Measurements from ENCODE around the gene MFNG.
"Not testable (repeated sequence)": the region's sequence is repeated elsewhere in the genome, so short reads cannot be mapped to it uniquely, and the experiment has no call there.

The MFNG gene

GRCh38 chr22:37469416-37470086, 16.6 kb downstream of the MFNG start:
- no peak for TF ChIP-seq CTCF (conservative IDR thresholded peaks at IDR 0.05; ENCODE audit: low read length)
- TF ChIP-seq EZH2phosphoT487 (IDR thresholded peaks at IDR 0.05; ENCODE audit: borderline replicate concordance), result no peak
- Histone ChIP-seq H3K36me3 (ENCODE audit: insufficient read depth, low read length) (peaks cover 12% of the 10 kb centered on the region; the same call in 1 of the 2 replicates), H3F3A (ENCODE audit: low read depth) (no peaks in the 10 kb centered on the region), H3K9ac (ENCODE audit: low read depth, low read length, poor library complexity, severe bottlenecking) (no peak overlapping the region), H3K79me2 (ENCODE audit: insufficient read depth, low read length) (no peaks in the 10 kb centered on the region), H3K9me2 (replicated peaks; ENCODE audit: low read depth, low read length) (no peaks in the 10 kb centered on the region), H3K4me1 (ENCODE audit: insufficient read depth, low read length, poor library complexity, severe bottlenecking) (no peaks in the 10 kb centered on the region), H3K4me2 (ENCODE audit: low read depth, low read length, poor library complexity, severe bottlenecking) (no peak overlapping the region), H3K4me3 (ENCODE audit: low read length, poor library complexity, severe bottlenecking) (no peak overlapping the region), H2AFZ (ENCODE audit: low read length) (no peak overlapping the region), H4K20me1 (ENCODE audit: insufficient read depth, low read length, poor library complexity, severe bottlenecking) (no peaks in the 10 kb centered on the region), H3K9me3 (ENCODE audit: insufficient read depth, low read depth, low read length) (no peaks in the 10 kb centered on the region), H3K27me3 (ENCODE audit: insufficient read depth, low read length, poor library complexity, severe bottlenecking) (no peaks in the 10 kb centered on the region)

GRCh38 chr22:37468201-37468695, 17.9 kb downstream of the MFNG start:
- H3F3A ChIP-seq (ENCODE audit: low read depth); H3K4me2 ChIP-seq (ENCODE audit: low read depth, low read length, poor library complexity, severe bottlenecking); H3K36me3 ChIP-seq (ENCODE audit: insufficient read depth, low read length); H3K9me3 ChIP-seq (ENCODE audit: insufficient read depth, low read depth, low read length); H3K79me2 ChIP-seq (ENCODE audit: insufficient read depth, low read length); H3K27me3 ChIP-seq (ENCODE audit: insufficient read depth, low read length, poor library complexity, severe bottlenecking); H4K20me1 ChIP-seq (ENCODE audit: insufficient read depth, low read length, poor library complexity, severe bottlenecking); H3K4me3 ChIP-seq (ENCODE audit: low read length, poor library complexity, severe bottlenecking); H3K4me1 ChIP-seq (ENCODE audit: insufficient read depth, low read length, poor library complexity, severe bottlenecking); H3K9me2 ChIP-seq (replicated peaks; ENCODE audit: low read depth, low read length); H3K9ac ChIP-seq (ENCODE audit: low read depth, low read length, poor library complexity, severe bottlenecking); H2AFZ ChIP-seq (ENCODE audit: low read length): not testable (repeated sequence)

DNA sequence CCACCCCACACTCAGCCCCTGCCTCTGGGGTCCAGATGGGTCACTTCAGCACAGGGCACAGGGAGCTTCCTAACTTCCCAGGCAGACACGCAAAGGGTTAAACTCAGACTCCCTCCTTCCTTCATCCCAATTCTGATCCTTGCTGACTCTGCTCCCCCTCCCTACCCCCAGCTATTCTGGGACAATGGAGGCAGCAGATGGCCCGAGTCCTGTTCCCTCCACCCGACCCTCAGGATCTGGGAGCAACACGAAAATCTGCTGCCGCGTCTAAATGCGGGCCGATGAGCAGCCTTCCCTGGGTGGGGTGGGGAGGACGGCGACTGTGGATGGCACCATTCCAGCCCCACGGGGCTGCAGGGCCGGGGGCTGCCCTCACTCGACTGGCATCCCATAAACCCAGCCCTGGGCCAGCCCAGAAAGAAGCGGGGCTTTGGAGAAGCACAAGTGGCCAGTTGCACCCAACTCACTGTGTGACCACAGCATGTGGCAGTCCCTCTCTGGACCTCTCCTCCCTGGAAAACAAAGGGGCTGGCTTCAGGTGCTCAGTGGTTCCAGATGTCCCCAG, 18.7 kb downstream of the MFNG start:
- Histone ChIP-seq H3K36me3 (ENCODE audit: insufficient read depth, low read length) (peaks cover 9% of the 10 kb centered on the region; the same call in 1 of the 2 replicates), H3K4me3 (ENCODE audit: low read length, poor library complexity, severe bottlenecking) (no peak overlapping the region), H3K4me2 (ENCODE audit: low read depth, low read length, poor library complexity, severe bottlenecking) (no peak overlapping the region), H2AFZ (ENCODE audit: low read length) (no peak overlapping the region), H3F3A (ENCODE audit: low read depth) (no peaks in the 10 kb centered on the region), H3K4me1 (ENCODE audit: insufficient read depth, low read length, poor library complexity, severe bottlenecking) (no peaks in the 10 kb centered on the region), H3K9ac (ENCODE audit: low read depth, low read length, poor library complexity, severe bottlenecking) (no peak overlapping the region), H3K27me3 (ENCODE audit: insufficient read depth, low read length, poor library complexity, severe bottlenecking) (no peaks in the 10 kb centered on the region), H3K9me2 (replicated peaks; ENCODE audit: low read depth, low read length) (no peaks in the 10 kb centered on the region), H3K9me3 (ENCODE audit: insufficient read depth, low read depth, low read length) (no peaks in the 10 kb centered on the region), H4K20me1 (ENCODE audit: insufficient read depth, low read length, poor library complexity, severe bottlenecking) (no peaks in the 10 kb centered on the region), H3K79me2 (ENCODE audit: insufficient read depth, low read length) (no peaks in the 10 kb centered on the region)
- TF ChIP-seq CTCF (conservative IDR thresholded peaks at IDR 0.05; ENCODE audit: low read length), result no peak
- no peak for TF ChIP-seq EZH2phosphoT487 (IDR thresholded peaks at IDR 0.05; ENCODE audit: borderline replicate concordance)

Data from Loucy (cell line).